HuH-7 (cell line): ENCODE results near the gene PLCB1.
"Not testable (repeated sequence)": the region's sequence is repeated elsewhere in the genome, so short reads cannot be mapped to it uniquely, and the experiment has no call there.

Source experiments
- DNase-seq: peaks from one replicate; pipeline ENCODE4 v3.0.0; 2011; ENCODE audit warnings: low spot score

PLCB1 gene

GRCh38 chr20:8406391-8406790, 274.3 kb downstream of the PLCB1 start:
- DNase-seq: no peak

- DNase-seq: no peak
Measured at GRCh38 chr20:8408587-8409307, 276.7 kb downstream of the PLCB1 start.

GRCh38 chr20:8413691-8414090, 281.6 kb downstream of the PLCB1 start:
- DNase-seq: no peak

GRCh38 chr20:8414586-8415274, 282.7 kb downstream of the PLCB1 start:
- DNase-seq: no peak

- no peak for DNase-seq
Measured at GRCh38 chr20:8421981-8422380, 289.9 kb downstream of the PLCB1 start.

- DNase-seq: no peak
Measured at GRCh38 chr20:8423482-8423881, 291.4 kb downstream of the PLCB1 start.

- no peak for DNase-seq
Measured at GRCh38 chr20:8424010-8424409, 291.9 kb downstream of the PLCB1 start.

- no peak for DNase-seq
Measured at GRCh38 chr20:8425016-8425415, 292.9 kb downstream of the PLCB1 start.

- no peak for DNase-seq
Measured at GRCh38 chr20:8425802-8426201, 293.7 kb downstream of the PLCB1 start.

GRCh38 chr20:8427419-8428040, 295.5 kb downstream of the PLCB1 start:
- no peak for DNase-seq

GRCh38 chr20:8428988-8429387, 296.9 kb downstream of the PLCB1 start:
- DNase-seq: no peak

- DNase-seq: no peak
Measured at GRCh38 chr20:8431538-8432434, 299.7 kb downstream of the PLCB1 start.

GRCh38 chr20:8432435-8433148, 300.5 kb downstream of the PLCB1 start:
- DNase-seq: no peak

GRCh38 chr20:8433291-8433690, 301.2 kb downstream of the PLCB1 start:
- DNase-seq: no peak

GRCh38 chr20:8434326-8434876, 302.3 kb downstream of the PLCB1 start:
- DNase-seq: no peak

- DNase-seq: no peak
Measured at GRCh38 chr20:8435285-8436035, 303.4 kb downstream of the PLCB1 start.

- DNase-seq: not testable (repeated sequence)
Measured at GRCh38 chr20:8436938-8437337, 304.9 kb downstream of the PLCB1 start.

- no peak for DNase-seq
Measured at GRCh38 chr20:8438748-8439147, 306.7 kb downstream of the PLCB1 start.

GRCh38 chr20:8443464-8444072, 311.5 kb downstream of the PLCB1 start:
- no peak for DNase-seq
